COR-L47 (cell line): Measurements from ENCODE around the gene CAMK1G.
A peak's percentile ranks its signal among the peaks of the same experiment; 100 is the strongest.

Source experiments
- DNase-seq: peaks from one replicate; lab custom pipeline; 2025; lab: John Stamatoyannopoulos, UW

Gene CAMK1G

DNA sequence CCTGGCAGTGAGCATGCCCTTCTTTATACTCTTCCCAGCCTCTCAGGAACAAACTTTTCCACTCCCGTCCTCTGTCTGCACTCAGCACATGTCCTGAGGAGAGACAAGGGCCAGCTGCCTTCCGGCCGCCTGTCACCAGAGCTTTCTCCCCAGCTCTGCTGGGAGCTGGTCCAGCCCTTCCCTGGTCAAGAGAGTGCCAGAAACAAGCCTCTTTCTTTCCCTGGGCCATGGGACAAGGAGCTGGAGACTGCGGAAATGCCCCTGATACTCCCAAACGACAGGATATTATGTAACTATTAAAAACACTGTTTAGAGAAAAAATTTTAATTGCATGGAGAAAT, 58.3 kb downstream of the CAMK1G start:
- DNase-seq: no peak

DNA sequence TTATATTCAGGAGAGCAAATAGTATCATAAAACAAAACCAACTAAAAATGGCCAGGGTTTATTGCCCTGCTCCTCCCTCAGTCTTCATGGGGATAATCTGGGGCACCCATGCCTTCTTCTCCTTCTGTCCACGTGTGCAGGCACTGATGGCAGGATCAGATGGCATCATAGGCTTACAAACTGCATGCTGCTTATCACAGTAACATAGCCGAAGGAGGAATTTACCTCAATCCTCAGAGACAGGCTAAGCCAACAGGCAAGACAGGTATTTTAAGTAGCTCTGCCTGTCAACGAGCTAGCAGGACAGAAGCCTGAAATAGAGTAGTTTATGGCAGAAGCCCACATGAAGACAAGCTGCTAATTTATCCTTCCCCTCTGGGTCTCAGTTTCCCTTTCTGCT, 59.3 kb downstream of the CAMK1G start:
- no peak for DNase-seq

DNA sequence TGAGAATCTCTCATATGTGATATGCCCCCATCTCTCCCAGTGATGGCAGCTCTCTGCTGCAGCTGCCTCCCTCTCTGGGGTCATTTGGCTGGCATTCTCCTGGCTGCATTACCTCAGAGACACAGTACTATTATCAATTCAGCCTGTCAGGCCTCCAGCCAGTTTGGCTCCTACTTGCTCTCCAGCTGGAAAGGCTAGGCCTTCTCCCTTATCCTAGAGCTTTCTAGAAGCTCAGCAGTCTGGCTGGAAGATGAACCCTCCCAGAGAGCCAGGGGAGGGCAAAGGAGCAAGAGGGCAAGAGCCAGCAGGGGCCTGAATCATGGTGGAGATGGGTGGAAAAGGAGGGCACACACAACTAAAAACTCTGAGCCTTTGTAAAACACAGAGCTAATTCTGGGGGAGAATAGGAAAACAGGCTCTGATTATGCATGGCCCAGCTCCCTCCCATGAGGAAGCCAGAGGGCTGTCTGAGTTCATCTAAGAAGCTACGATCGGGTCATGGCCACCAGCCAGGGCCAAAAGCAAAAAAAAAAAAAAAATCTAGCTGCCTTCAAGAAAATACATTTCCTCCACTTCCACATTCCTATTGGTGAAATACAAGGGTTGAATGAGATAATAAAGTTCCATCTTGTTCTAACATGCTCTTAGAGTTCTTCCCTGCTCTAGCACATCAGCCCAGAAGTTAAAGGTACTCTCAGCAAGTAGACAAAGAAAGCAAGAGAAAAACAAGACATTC, 59.9 kb downstream of the CAMK1G start:
- no peak for DNase-seq

DNA sequence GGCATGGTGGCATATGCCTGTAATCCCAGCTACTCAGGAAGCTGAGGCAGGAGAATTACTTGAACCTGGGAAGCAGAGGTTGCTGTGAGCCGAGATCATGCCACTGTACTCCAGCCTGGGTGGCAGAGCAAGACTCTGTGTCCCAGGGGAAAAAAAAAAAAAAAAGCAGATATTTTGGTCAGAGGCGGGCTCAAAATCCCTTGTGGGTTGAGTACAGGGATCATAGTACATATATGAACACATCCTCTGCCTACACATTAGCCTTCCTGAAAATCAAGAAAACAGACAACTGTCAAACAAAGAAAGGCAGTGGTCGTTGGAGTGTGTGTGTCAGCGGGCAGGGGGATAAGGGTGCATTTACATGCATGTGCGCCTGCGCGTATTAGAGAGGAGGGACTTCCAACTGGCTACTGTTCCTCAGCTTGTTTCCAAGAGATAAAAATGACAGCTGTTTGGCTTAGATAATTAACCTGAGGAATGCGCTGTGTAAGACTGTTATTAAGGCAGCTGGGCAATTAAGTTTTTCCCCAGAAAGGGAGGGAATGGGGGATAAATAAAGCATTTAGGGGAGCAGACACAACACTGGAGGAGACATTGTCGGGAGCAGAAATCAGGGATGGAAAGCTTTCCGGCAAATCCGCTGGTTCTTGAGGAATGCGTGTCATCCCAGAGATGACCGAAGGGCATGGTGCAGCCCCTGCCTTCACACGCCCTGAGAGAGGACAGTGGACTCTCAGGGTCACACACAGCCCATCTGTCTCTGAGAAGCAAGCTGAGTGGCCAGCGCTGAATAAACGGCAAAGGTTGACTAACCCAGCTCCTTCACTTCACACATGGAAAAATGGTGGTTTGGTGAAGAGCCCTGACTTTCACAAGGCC, 62.3 kb downstream of the CAMK1G start:
- no peak for DNase-seq

DNA sequence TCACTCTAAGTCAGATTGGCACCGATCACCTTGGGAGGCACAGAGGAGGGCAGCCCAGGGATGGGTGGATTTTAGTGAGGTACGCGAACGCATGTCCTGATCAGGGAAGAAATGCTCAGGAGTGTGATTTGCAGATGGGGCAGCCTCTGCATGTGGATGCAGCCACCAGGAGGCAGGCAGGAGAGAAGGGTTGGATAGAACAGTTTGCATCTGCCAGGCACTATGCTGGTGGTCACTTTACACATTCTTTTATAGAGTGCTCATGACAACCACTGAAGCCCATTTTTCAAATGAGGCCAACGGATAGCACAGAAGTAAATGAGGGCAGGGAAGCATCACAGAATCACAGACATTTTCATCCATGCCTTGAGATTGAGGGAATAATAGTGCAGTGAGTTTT, 63.0 kb downstream of the CAMK1G start:
- no peak for DNase-seq

DNA sequence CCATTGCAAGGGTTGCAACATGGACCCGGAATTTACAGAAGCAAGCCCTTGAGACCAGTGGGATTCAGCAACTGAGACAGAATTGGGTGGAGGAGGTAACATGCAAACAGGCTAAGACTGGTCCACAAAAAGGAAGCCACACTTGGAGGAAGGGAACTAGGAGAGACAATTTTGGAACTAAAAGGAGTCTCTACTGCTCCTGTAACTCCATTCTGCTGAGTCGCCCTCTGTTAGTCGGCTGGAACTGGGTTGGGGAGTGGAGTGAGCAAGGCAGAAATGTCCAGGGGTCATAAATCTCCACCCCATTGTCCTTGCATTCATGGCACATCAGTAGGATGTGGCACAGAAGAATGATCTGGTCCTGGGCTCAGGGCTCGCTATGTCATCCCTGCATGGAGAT, 63.6 kb downstream of the CAMK1G start:
- DNase-seq: no peak

DNA sequence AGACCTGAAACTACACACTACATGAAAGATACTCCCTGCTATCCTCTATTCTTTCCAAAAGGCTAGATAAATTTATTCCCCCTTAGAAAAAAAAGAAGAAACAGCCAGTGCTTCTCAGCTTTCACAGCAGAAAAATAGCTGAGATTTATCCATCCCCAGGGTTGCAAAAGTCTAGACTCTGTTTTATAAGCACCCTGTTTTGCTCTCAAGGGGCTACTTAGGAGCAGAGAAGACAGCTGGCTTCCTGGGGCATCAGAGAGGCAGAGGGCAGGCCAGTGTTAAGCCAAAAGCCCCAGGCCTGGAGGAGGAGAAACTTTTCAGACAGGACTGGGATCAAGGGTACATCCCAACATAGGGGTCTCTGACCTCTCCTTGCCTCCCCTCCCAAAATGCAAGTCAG, 64.8 kb downstream of the CAMK1G start:
- DNase-seq: no peak

DNA sequence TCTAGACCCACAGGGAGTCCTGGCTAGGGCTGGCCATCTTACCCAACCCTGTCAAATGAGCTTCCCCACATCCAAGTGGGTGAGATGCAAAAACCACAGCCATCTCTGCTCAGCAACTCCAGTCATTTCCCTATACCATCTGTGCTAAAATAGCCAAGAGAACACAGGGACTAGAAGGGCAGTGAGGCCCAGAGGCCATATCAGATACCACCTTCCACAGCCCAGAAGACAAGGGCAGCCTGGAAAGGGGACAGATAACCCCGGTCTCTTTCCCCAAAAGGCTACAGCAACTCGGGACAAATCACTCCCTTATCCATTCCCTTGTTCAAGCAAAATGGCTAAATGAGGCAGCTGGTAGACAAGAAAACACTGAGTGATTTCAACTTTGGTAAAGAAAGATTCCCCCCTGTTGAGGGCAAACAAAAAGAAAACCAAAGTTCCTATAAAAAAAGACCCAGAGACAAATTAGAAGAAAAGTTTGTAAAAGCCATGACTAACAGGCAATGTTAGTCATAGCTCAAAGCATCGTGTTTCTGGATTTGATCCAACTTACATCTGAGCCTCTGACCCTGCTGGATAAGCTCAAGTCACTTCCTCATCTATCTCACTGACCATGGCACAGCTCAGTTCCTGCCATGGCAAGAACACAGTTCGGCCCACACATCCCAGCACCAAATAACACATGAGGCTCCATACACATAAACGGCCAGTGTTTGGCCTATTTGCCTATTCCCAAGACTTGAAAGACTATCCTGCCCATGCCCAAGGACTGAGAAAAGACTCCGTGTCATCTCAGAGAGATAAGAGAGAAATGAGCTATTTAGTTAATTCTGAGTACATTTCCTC, 65.6 kb downstream of the CAMK1G start:
- DNase-seq: no peak

DNA sequence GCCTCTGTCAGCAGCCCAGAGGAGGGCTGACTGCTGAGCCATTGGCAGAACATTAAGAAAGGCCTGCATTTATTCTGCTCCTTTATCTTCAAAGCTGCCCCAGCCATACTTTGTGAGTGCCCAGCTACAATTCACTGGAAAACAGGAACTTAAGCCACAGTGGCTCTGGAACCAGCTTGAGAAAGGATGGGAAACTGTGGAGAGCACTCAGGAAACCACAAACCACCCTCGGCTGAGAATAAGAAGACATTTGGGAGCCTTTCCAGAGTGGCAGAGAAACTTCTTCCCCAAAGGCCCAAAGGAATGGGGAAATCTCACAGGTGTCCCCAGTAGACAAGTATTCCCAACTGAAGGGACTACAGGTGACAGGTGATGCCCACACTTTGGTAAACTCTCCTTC, 66.9 kb downstream of the CAMK1G start:
- no peak for DNase-seq

DNA sequence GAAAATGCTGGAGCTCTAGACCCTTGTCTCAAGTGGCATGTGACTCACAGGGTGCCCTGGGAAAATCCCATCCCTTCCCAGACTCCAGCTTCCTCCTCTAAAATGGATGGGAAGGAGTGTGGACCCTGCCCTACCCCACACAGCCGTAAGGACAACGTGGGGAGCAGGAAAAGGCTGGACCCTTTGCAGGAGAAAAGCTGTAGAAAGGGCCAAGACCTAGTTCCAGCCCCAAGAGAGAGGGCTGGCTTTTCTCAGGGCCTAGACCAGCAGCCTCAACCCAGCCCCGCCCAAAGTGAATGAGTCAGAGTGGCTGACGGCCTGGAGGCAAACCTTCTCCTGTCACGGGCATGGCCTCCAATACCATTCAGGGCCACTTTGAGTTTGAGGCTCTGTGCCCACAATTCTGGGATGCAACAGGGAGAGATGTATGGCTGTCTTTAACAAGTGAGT, 67.6 kb downstream of the CAMK1G start:
- DNase-seq: no peak

DNA sequence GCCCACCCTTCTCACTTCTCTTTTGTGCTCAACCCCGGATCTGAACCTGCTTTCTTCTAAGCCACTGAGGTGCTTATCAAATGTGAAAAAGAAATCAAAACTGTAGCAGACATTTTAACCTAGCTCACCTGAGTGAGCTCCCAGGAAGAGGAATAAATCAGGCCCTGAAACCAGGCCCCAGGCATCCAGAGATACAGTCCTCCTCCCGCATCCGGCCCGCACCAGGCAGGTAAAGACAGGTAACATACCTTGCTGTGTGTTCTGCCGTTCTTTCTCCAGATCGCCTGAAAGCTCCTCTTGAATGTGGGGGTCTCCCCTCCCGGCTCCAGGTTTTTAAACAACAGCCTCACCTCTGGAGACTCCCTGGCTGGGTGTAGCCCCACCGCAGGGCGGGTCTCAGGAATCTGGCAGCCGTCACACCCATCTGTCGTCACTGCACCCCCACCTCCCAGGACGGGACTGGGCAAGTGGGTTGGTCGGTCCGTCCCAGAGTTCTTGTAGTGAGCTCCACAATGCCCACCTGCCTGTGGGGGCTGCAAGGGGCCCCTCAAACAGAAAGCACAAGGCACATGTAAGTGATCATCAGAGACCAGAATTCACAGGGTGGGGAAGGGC, 68.7 kb downstream of the CAMK1G start, which contains the start of gene LAMB3:
Gene LAMB3, minus strand, starts transcription at position 305 of the 615 bp plus-strand sequence. CDS start 1,481 bp downstream, outside the sequence.
- no peak for DNase-seq

DNA sequence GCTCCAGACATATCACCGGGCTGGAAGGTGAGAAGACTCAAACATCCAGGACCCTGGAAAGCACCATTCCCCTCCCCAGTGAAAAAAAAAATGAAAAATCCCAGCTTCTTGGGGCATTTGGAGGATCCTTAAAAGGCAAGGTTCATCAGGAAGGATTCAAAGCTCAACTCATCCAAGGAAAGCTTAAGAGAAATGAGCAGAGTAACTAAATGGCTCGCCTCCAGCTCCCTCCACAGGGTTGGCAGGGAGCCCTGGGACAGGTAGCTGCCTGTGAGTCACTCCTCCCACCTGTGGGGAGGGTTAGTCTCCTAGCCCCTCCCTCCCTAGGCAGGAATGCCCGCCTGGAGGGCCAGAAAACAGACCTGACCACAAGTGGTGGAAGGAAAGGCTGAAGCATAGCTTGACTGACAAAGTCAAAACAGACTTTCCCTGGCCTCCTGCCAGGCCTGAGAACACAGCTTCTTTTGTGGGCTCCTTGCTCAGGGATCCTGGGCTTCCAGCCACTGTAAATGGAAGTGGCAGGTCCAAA, 69.4 kb downstream of the CAMK1G start:
- DNase-seq: peak; percentile 72

DNA sequence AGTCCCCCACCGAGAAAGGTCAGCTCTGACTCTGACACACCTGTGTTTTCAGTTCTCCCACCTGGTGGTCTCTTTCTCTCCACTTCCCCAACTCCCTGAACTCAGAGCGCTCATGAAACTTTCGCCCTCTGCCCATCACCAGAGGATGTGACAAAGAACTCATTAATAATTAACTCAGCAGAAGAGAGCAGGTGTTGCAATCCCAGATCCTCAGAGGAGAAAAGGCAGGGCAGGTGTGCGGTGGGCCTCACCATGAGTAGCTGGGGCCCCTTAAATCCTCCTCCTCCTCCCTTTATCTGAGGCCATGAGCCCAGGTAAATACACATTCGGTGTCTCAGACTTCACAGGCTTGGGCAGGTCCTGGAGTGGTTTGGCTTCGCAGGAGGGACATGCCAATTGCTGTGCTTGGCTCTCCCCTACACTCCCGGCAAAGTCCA, 70.4 kb downstream of the CAMK1G start:
- no peak for DNase-seq

DNA sequence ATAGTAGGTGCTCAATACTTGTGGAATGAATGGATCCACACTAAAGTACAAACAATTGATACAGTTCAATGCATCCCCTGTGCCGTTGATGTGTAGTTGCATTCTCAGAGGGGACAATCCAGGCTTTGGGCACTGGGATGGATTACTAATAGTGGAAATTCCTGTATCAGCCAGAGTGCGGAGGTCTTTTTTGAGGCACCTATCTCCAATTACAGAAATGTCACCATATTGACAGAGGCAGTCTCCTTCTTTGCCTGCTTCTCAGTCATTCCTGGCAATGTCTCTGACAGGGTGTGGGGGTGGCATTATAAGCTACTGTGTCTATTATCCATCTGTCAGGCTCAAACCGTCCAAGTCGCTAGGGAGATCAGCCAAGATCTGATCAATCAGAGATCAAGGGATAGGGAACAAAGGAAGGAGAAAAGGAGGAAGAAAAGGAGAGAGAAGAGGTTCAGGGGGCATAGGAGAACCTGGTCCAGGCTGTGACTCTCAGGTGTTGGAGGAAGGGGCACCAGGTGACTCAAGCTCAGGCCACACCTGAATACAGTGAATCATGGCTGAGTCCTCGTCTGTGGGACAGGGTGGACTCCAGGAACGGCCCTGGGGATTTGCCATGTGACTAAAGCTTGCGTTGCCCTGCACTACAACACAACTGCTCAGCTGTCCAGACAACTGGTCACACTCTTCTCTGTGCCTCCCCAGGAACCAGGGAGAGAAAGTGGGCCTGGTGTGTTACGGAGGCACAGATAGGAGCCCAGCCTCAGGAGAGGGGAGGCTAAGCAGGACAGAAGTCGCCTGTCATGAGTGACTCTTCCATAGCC, 72.1 kb downstream of the CAMK1G start:
- DNase-seq: no peak

DNA sequence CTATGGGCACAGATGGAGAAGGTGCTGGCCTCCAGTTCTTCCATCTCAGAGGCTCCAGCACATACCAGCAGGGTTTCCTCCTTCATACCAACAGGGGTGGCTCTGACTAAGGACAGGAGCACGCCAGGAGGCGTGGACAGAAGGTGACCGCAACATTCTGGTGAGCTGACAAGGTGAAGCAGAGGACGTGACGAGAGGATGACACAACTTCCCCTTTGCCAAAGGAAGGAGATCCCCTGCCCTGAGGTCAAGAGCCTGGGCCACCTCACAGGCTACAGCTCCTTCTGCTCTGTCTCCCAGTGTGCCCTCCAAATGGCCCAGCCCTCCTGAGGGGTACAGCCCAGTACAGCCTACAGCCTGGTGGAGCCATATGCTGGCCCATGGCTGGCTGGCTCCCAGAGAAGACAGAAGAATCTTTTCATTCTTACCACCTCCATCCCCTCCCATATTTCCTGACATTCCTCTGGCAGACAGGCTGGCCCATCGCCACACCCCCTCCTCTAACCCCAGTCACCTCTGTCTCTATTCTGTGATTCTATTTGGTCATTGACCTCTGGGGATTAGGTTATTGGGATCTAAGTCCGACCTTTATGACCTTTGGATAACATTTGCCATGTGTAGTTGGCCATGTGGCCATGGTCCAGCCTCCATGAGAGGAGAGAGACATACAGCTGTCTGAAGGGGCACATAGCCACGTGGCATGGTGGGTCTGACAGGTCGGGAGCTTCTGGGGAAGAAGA, 73.8 kb downstream of the CAMK1G start:
- DNase-seq: no peak

DNA sequence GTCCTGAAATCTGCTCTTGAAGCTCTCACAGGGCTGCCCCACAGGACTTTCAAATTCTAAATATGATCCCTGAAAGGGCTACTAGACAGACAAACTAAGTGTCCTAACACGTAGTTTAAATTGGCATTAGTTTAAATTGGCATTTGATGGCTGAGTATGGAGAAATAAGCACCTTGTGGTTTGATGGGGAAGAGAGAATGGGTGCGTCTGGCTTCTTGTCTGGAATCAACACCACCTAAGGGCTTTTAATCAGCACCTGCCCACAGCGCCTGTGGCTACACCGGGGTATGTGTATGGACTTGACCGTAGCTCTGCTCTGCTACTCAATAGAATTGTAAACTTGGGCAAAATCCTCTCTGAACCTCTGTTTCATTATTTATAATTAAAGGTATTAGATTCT, 74.4 kb downstream of the CAMK1G start:
- DNase-seq: no peak

DNA sequence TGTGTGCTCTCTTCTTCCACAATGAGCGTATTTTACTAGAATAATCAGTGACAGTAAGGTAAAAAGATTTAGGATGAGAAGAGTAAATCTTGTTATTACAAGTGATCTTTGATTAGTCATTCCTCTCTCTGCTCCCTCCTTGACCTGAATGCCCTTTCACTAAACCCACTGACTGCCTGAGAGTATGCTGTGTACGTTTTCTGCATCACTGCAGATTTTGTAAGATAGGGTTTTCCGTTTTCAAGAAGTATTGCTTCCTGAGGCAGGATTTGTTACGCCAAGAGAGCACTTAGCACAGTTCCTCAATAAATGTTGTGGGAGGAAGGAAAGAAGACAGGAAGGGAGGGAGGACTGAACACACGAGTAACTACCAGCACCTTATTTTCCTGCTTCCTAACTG, 76.4 kb downstream of the CAMK1G start:
- DNase-seq: no peak

DNA sequence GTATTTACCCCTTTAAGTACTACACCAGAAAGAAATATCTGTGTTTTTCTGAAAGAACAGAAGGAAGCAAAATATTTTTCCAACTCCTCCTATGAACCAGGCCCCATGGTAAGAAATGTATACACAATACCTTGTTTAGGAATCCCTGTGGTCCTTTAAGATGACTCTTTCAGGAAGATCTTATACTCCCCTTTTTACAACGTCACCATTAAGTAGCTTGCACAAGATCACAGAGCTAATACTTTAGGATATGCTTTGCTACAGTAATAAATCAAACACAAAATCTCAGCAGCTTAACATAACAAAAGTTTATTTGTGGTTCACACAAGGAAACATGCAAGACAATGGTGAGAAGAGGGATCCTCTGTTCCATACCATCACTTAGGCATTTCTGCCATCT, 77.6 kb downstream of the CAMK1G start:
- no peak for DNase-seq

DNA sequence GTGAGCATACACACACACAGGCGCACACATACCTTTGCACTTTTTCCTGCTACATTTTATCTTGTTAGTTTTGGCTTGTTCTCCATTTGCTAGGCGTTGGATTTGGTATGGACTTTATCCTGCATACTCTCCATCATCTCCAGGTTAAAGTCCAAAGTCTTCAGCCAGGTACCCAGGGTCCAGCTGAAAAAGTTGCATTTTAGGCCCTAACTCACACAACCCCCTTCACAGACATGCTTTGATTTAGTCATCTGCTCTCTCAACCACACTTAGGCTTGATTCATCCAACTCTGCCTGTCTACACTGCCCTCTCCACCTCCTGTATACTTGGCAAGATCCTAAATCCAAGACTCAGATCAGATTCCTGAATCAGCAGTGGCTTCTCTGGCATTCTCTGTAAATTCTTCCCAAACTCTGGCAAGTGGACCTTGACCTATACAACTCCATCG, 79.4 kb downstream of the CAMK1G start:
- DNase-seq: no peak
